Activated naive CD4-positive, alpha-beta T cell treated with anti-CD3 and anti-CD28 coated beads, Interleukin-2, amount 50 U/mL, for 72 hours (primary cell): ENCODE data around the gene TP53RK. TPM values are rescaled to one million over a fixed set of nuclear protein-coding genes. Genes with fewer than 3 reads are reported as not detected.

ENCODE experiments used
- ATAC-seq, 2 donors: fragments of 150-1000 bp; cut with Tn5 transposase; 2 replicates each; pipeline ENCODE4 v1.10.0; 2021; ENCODE audit warnings: mild to moderate bottlenecking in 2 of 2, moderate library complexity in 2 of 2
- DNase-seq, 2 donors: peaks; one replicate each; pipeline ENCODE4 v3.0.0; 2021 to 2022; ENCODE audit warnings: low spot score in 2 of 2
- H3K27ac Mint-ChIP-seq, 2 donors: one replicate each; pipeline ENCODE4 v1.8.0; 2022; ENCODE audit warnings: mild to moderate bottlenecking in 2 of 2, mixed read lengths in 2 of 2
- H3K36me3 Mint-ChIP-seq, 2 donors: one replicate each; pipeline ENCODE4 v1.8.0; 2022; ENCODE audit warnings: mixed read lengths in 2 of 2
- H3K9me3 Mint-ChIP-seq, 2 donors: one replicate each; pipeline ENCODE4 v1.8.0; 2022; ENCODE audit warnings: mixed read lengths in 2 of 2
- total RNA-seq, 2 donors: library from RNA; stranded (reverse); gene quantifications; one replicate each; pipeline ENCODE4 v1.2.3, GENCODE V29; 2022

TP53RK gene
- total RNA-seq, 2 donors from 2014 or later: 7.1 to 10.7 TPM

DNA sequence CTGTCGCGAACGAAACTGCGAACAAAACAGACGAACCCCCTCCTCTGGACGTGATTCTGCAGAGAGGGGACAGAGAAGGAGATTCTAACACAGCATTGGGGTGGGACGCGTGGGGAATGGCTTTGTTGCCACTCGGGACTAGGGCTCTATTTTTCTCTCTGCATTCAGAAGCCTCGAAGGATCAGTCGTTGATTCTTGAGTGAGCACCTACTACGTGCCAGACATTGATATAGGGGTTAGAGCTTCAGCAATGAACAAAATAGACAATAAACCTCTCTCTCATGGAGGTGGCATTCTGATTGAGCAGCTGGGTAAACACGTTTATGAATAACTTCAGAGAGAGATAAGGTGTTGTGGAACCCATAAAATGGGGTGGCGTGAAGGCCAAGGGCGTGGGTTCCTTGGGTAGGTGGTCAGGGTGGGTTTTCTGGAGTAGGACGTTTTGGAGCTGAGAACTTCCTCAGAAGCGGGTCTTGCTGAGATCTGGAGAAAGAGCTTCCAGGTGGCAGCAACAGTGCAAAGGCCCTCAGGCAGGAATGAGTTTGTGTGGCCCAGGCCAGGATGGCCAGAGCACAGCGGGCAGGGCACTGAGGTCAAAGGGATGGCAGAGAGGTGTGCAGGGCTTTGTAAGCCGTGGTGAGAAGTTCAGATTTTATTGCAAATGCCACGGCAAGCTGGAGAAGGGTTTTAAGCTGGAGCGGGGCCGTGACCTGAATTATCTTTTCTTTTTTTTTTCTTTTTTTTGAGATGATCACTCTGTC is 21.1 kb upstream of the TP53RK start:
- no peak for DNase-seq
- H3K36me3 Mint-ChIP-seq: peaks cover 6 to 8% of the 10 kb centered on the region in 2 donors
- H3K27ac Mint-ChIP-seq: no peak overlapping the region
- ATAC-seq: no peak
- peaks cover 0 to 3% of the 10 kb centered on the region in 2 donors for H3K9me3 Mint-ChIP-seq

DNA sequence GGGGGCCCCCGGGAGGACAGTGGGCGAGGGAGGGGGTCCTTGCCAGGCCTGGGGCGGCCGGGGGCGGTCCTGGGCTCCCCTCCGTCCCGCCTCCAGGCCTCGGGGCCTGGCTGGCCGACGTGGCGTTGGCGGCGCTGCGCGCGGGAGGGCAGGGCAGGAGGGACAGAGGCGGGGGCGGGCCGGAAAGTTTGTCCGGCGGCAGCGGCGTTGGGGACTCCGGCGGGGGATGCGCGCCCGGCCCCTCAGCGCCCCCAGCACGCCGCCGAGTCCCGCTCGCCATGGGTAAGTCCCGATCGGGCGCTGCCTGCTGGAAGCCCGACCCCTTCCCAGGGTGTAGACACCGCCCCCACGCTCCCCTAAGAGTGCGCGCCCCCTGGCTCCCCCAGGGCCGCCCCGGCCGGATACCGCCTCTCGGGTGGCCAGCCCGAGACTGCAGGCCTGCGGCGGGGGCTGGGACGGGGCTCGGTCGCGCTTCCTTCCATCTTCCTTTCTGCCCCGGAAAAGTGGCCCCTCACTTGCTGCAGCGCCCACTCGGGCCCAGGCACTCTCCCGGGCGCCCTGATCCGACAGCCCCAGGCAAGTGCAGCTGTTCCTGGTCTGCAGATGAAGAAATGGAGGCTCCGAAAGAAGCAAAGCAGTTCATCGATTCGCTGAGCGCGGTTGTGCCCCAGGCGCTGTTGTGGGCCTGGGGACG is 20.4 kb upstream of the TP53RK start, which contains the start of gene SLC2A10:
Gene SLC2A10 (plus strand): TSS at position 191 of the 694 bp plus-strand sequence. CDS start 88 bp downstream, at position 279.
- Mint-ChIP-seq H3K27ac (peak within 1 kb of the TSS in 1 of 2 donors; percentile 19), H3K36me3 (peaks cover 6 to 8% of the 10 kb centered on the region in 2 donors), H3K9me3 (peaks cover 0 to 3% of the 10 kb centered on the region in 2 donors)
- DNase-seq: no peak
- peak in 1 of 2 donors; percentile 37 for ATAC-seq

DNA sequence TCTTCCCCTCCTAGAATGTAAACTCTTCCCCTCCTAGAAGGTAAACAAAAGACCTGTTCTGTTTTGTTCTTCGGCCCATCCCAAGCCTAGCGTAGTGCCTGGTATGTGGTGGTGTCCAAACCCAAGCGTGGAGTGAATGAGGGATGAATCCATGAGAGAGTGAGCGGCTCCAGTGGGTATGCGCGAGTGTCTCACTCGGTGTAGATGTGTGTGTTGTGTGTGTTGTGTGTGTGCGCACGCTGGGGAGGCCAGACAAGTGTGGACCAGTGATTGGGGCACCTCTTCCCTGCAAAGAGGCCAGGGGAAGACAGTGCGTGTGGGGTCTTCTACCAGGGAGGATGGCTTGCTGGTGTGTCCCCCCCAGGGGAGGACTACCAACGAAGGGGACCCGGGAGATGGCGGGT is 19.8 kb upstream of the TP53RK start:
- DNase-seq (no peak), ATAC-seq (no peak)
- Mint-ChIP-seq H3K27ac (peak overlapping the region in 1 of 2 donors; percentile 19), H3K9me3 (peaks cover 0 to 3% of the 10 kb centered on the region in 2 donors), H3K36me3 (peaks cover 6 to 8% of the 10 kb centered on the region in 2 donors)

DNA sequence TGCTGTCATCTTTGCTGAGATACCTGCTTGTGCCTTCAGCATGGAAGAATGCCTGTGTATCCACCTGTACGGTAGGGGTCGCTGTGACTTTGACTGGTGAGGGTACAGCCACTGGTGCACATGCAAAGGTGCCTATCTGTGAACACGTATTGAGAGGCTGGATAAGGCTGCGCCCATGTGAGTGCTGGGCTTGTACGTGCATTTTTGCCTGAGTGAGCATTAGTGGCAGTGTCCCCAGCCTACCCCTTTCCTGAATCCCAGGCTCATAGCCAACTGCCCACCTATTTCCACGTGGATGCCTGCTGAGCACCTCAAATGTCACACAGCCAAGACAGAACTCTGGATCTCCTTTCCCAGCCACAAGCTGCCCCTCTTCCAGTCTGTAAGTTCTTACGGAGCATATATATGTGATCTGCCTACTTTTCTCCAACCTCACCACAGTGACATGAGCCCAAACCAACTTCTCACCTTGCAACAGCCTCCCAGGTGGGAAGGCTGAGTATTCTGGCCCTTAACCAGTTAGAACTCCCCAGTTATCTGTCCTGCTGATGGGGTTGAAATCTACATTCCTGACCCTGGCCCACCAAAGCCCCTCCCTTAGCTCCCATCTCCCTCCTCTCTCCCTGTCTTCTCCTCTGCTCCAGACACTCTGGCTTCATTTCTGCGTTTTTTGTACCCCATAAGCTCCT is 19.1 kb upstream of the TP53RK start:
- no peak for DNase-seq
- H3K9me3 Mint-ChIP-seq: peaks cover 0 to 3% of the 10 kb centered on the region in 2 donors

DNA sequence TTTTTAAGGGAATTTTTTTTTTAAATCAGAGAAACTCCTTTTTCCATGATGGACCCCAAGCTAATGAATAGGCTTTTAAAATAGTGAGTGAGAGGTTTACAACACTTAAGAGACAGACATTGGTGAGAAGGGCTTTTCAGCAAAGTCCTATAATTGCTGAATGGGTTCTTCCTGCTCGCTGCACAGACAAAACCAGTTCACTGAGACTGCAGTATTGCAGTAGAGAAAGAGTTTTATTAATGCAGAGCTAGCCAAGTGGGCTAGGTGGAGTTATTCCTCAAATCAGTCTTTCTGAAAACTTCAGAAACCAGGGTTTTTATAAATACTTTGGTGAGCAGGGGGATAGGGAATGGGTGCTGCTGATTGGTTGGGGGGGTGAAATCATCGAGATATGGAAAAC is 17.0 kb upstream of the TP53RK start:
- ATAC-seq (no peak), DNase-seq (no peak)
- Mint-ChIP-seq H3K9me3 (peaks cover 0 to 3% of the 10 kb centered on the region in 2 donors), H3K36me3 (peaks cover 6 to 8% of the 10 kb centered on the region in 2 donors), H3K27ac (no peak overlapping the region)

More for the DNA sequence above, 19.1 kb upstream of the TP53RK start:
- no peak for ATAC-seq
- Mint-ChIP-seq H3K36me3 (peaks cover 6 to 8% of the 10 kb centered on the region in 2 donors), H3K27ac (no peak overlapping the region)

DNA sequence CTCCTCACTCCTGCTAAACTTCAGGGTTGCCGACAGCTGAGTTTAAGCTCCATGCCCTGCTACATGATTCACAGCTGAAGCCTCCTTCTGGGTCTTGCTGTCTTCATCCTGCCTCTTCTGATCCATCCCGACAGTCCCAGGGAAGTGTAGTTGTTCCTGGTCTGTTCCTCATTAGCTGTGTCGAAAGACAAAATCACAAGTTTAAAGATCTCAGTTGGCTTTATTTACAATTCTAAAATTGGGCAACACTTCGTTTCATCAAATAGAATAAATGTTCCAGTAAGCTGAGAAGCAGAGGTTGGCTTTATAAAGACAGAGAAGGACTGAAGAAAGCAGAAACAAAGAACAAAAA is 16.1 kb upstream of the TP53RK start:
- ATAC-seq (no peak), DNase-seq (no peak)
- H3K27ac Mint-ChIP-seq: no peak overlapping the region
- H3K36me3 Mint-ChIP-seq: peaks cover 6 to 8% of the 10 kb centered on the region in 2 donors
- H3K9me3 Mint-ChIP-seq: peaks cover 0 to 3% of the 10 kb centered on the region in 2 donors

DNA sequence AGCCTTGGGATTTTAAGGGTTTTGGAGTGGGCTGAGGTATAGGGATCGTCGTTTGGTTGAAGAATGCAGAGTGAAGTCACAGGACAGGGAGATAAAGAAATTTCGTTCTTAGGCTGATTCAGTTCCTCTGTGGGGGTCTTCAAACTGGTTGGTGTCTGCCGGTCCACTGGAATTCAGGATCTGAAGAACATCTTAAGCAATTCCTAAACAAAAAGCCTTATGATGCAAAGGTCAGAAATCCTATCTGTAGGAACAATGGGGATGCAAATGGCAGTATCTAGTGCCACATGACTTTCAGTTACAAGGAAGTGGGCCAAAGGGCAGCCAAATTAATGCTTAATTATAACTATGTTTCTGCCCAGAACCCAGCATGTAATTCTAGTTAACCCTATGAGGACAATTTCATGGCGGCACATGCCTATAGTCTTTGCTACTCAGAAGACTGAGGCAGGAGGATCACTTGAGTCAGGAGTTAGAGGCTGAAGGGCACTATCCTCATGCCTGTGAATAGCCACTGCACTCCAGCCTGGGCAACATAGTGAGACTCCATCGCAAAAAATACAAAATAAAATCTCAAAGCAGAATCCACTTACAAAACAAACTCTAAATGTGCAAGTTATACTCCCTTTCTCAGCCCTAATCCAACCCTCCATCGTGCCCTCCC is 15.6 kb upstream of the TP53RK start:
- H3K27ac Mint-ChIP-seq: no peak overlapping the region
- ATAC-seq: no peak

DNA sequence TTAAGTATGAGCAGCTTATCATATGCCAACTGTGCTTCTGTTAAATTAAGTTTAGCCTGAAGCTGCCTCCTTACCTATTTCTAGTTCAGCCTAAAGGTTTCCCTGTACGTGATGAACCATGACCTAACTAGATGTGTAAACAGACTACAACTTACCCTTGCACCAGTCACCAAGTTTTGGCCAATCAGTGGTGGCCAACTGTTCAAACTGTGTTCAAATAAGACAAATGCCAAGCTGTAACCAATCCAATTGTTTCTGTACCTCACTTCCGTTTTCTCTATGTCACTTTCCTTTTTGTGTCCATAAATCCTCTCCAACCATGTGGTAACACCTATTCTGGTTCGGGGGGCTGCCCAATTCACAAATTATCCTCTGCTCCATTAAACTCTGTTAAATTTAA is 14.2 kb upstream of the TP53RK start:
- no peak for ATAC-seq
- DNase-seq: no peak
- peaks cover 0 to 3% of the 10 kb centered on the region in 2 donors for H3K9me3 Mint-ChIP-seq
- H3K36me3 Mint-ChIP-seq: peaks cover 0 to 8% of the 10 kb centered on the region in 2 donors
- H3K27ac Mint-ChIP-seq: no peak overlapping the region

More for the DNA sequence above, 15.6 kb upstream of the TP53RK start:
- Mint-ChIP-seq H3K36me3 (peaks cover 6 to 8% of the 10 kb centered on the region in 2 donors), H3K9me3 (peaks cover 0 to 3% of the 10 kb centered on the region in 2 donors)
- DNase-seq: no peak

DNA sequence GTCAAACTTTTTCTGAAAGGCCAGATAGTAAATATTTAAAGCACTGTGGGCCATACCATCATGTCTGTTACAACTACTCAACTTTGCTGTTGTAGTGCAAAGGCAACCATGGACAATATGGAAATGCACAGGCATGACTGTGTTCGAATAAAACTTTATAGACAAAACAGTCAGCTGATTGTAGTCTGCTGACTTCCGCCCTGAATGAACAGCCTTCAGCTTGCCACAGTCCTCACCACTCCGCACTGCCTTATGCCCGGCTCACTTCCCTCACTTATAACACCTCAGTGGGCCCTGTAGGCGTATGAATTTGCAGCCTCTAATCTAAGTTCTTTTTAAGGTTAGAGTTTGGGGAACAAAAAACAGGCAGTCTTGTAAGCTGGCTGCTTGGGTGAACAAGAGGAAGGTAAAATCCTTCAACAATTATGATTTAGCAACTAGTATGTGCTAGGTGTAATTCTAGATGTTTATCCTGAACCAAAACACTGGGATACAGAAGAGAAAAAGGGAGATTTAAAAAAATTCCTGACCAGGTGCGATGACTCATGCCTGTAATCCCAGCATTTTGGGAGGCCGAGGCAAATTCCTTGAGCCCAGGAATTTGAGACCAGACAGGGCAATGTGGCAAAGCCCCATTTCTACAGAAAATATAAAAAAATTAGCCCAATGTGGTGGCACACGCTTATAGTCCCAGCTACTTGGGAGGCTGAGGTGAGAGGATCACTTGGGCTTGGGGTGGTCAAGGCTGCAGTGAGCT is 13.4 kb upstream of the TP53RK start:
- no peak overlapping the region for H3K27ac Mint-ChIP-seq
- DNase-seq (no peak), ATAC-seq (no peak)
- peaks cover 0 to 3% of the 10 kb centered on the region in 2 donors for H3K9me3 Mint-ChIP-seq
- peaks cover 0 to 8% of the 10 kb centered on the region in 2 donors for H3K36me3 Mint-ChIP-seq

DNA sequence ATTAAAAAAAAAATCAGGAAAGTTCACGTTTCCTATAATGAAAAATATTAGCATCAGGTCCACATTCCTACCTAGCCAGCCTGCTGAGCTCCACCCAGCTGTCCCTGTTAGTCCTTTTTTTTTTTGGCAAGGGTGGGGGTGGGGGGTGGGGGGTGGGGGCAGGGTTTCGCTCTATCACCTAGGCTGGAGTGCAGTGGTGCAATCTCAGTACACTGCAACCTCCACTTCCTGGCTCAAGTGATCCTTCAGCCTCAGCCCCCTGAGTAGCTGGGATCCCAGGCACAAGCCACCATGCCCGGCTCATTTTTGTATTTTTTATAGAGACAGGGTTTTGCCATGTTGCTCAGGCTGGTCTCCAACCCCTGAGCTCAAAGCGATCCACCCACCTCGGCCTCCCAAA is 12.7 kb upstream of the TP53RK start:
- Mint-ChIP-seq H3K27ac (no peak overlapping the region), H3K9me3 (peaks cover 0 to 3% of the 10 kb centered on the region in 2 donors)

DNA sequence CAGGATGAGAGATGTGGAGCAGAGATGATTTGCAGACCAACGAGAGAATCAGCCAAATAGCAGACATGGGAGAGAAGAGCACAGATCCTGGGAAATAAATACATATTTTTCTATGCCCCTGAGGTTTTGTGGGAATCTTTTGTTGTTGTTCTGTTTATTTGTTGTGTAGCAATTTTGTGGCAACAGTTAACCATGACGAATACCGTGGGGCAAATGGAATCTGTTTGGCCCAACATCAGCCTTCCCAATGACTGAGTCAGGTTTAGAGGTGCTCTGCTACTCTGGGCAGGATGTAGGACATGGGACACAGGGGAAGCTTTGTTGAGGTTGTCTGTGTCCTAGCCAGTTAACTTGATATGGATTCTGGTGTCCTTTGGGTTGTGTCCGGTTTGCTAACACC is 12.3 kb upstream of the TP53RK start:
- Mint-ChIP-seq H3K36me3 (peaks cover 0 to 5% of the 10 kb centered on the region in 2 donors), H3K9me3 (peaks cover 0 to 2% of the 10 kb centered on the region in 2 donors)

More for the DNA sequence above, 12.7 kb upstream of the TP53RK start:
- DNase-seq (no peak), ATAC-seq (no peak)
- H3K36me3 Mint-ChIP-seq: peaks cover 0 to 8% of the 10 kb centered on the region in 2 donors

DNA sequence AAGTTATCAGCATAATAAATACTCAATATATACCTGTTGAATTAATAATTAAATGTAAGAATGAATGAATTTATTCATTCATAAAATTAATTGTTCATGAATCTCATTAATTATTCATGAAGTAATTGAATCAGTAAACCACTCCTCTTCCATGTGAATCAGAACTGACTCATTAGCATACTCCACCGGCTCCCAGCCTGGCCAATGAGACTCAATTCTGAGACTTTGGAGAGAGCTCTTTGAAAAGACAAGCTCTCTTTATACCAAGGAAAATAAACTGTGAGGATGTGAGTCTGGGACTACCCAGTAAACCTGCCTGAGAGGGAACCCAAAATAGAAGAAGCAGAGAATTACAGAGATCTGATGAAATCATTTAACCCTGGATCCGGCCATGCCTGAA is 11.8 kb upstream of the TP53RK start:
- ATAC-seq (no peak), DNase-seq (no peak)
- H3K9me3 Mint-ChIP-seq: no peaks in the 10 kb centered on the region
- H3K36me3 Mint-ChIP-seq: no peaks in the 10 kb centered on the region
- H3K27ac Mint-ChIP-seq: no peak overlapping the region

More for the DNA sequence above, 12.3 kb upstream of the TP53RK start:
- ATAC-seq: no peak
- no peak overlapping the region for H3K27ac Mint-ChIP-seq
- no peak for DNase-seq

DNA sequence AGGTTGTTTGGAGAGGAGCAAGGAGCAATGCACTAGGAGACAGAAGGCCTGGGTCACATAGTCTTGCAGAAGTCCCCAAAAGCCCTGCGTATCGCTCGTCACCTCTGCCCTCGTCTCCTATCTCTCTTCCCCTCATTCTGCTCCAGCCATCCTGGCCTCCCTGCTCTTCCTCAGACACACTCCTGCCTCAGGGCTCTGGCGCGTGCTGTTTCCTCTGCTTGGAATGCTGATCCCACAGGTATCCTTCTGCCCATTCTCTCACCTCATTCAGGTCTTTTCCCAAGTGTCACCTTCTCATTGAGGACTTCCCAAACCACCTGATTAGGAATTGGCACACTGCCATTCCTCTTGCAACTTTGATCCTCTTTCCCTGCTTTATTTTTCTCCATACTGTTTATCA is 11.2 kb upstream of the TP53RK start:
- Mint-ChIP-seq H3K36me3 (no peaks in the 10 kb centered on the region), H3K9me3 (no peaks in the 10 kb centered on the region), H3K27ac (no peak overlapping the region)
- ATAC-seq (no peak), DNase-seq (no peak)

DNA sequence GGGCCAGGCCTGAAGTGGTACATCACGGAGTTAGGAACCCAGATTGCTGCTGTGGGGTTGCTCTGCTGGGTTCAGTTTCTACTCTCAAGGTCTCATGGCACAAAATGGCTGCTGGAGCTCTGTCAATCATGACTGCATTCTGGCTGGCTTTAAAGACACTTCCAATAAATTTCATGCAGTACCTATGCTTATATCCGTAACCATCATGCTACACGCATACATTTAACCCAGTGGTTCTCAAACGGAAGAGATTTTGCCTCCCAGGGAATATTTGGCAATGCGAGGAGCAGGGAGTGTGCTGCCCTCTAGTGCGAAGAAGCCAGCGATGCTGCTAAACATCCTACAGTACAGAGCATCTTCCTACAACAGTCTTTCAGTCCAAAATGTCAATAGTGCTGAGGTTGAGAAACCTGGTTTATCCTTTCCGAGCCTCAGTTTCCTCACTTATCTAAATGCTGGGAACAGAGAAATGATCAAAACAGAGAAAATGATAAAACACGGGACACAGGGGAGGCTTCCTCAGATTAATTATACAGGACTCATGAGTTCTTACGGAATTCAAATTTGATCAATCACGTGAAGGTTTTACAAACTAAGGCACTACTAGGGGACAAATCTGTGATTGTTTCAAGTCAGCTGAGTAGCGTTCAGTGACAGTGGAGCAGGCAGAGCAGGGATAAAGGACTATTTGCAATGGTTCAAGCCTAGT is 10.6 kb upstream of the TP53RK start:
- DNase-seq: no peak
- H3K9me3 Mint-ChIP-seq: no peaks in the 10 kb centered on the region
- no peak overlapping the region for H3K27ac Mint-ChIP-seq
- peak in 1 of 2 donors; percentile 52 for ATAC-seq
- no peaks in the 10 kb centered on the region for H3K36me3 Mint-ChIP-seq

DNA sequence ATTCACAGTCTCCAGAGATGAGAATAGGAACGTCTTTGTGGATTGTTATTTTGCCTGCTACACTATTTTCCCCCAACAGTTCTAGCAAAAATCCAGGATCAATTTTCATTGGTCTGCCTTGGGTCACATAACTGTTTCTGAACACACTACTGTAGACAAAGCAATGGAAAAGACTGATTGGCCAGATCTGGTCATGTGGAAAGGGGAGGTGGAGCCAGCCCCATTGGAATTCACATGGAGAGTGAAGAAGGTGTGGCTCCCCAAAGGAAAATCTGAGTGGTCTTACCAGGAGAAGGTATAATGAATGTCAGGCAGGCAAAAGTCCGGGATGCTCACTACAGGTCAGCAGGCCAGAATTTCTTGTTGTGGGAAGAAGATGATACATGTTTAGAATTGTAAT is 9.5 kb upstream of the TP53RK start:
- DNase-seq (no peak), ATAC-seq (no peak)
- H3K9me3 Mint-ChIP-seq: no peaks in the 10 kb centered on the region
- no peak overlapping the region for H3K27ac Mint-ChIP-seq
- no peaks in the 10 kb centered on the region for H3K36me3 Mint-ChIP-seq
